Endodermal cell (in vitro differentiated cells): ENCODE measurements around the gene GM2A. TPM values are rescaled to one million over a fixed set of nuclear protein-coding genes. Genes with fewer than 3 reads are reported as not detected.
A peak's percentile ranks its signal among the peaks of the same experiment; 100 is the strongest.

ENCODE experiments used
- DNase-seq: peaks from one replicate; pipeline ENCODE4 v3.0.0-alpha.2; 2017
- H3K27ac ChIP-seq: 2 replicates; pipeline ENCODE4 v1.5.1; 2013; ENCODE audit warnings: mild to moderate bottlenecking, low read depth, low read length, moderate library complexity
- H3K27me3 ChIP-seq: 2 replicates; pipeline ENCODE4 v1.6.1; 2013; ENCODE audit warnings: mild to moderate bottlenecking, low read length, moderate library complexity; ENCODE audit not compliant: insufficient read depth, control insufficient read depth, poor library complexity, severe bottlenecking
- H3K36me3 ChIP-seq: 2 replicates; pipeline ENCODE4 v1.7.0; 2013; ENCODE audit warnings: mild to moderate bottlenecking, low read length, moderate library complexity; ENCODE audit not compliant: control insufficient read depth, insufficient read depth
- H3K4me1 ChIP-seq: one replicate; pipeline ENCODE4 v1.7.0; 2013; ENCODE audit warnings: low read length; ENCODE audit not compliant: control insufficient read depth, insufficient read depth
- H3K4me3 ChIP-seq: 2 replicates; pipeline ENCODE4 v1.5.1; 2013; ENCODE audit warnings: mild to moderate bottlenecking, low read length, moderate library complexity
- H3K9ac ChIP-seq: 2 replicates; pipeline ENCODE4 v1.6.1; 2013; ENCODE audit warnings: mild to moderate bottlenecking, low read length, moderate library complexity; ENCODE audit not compliant: poor library complexity, severe bottlenecking; ENCODE audit errors: extremely low read depth
- H3K9me3 ChIP-seq: 2 replicates; pipeline ENCODE4 v1.6.1; 2013; ENCODE audit warnings: mild to moderate bottlenecking, low read length, moderate library complexity; ENCODE audit not compliant: control insufficient read depth
- H3K27ac Mint-ChIP-seq: 2 replicates; pipeline ENCODE4 v1.8.0; 2020; ENCODE audit warnings: mixed read lengths
- H3K27me3 Mint-ChIP-seq: 2 replicates; pipeline ENCODE4 v1.8.0; 2021; ENCODE audit warnings: mild to moderate bottlenecking, mixed read lengths; ENCODE audit not compliant: insufficient read depth
- H3K36me3 Mint-ChIP-seq: 2 replicates; pipeline ENCODE4 v1.8.0; 2020; ENCODE audit warnings: low read depth, mixed read lengths
- H3K4me1 Mint-ChIP-seq: 2 replicates; pipeline ENCODE4 v1.8.0; 2020; ENCODE audit warnings: mixed read lengths
- H3K4me3 Mint-ChIP-seq: 2 replicates; pipeline ENCODE4 v1.8.0; 2020; ENCODE audit warnings: mild to moderate bottlenecking, moderate library complexity, mixed read lengths
- H3K9me3 Mint-ChIP-seq: 2 replicates; pipeline ENCODE4 v1.8.0; 2020; ENCODE audit warnings: mild to moderate bottlenecking, mixed read lengths
- WGBS, 2 experiments: methylation state at CpG; one replicate each; pipeline versions ENCODE4 v1.1.5 to v1.1.7; 2013; ENCODE audit warnings: missing lambda C conversion rate in 2 of 2, mixed read lengths in 1 of 2; ENCODE audit not compliant: insufficient coverage in 1 of 2, insufficient read length in 1 of 2; 5-methylcytosine and 5-hydroxymethylcytosine counted together
- total RNA-seq, 2 donors: library from RNA; stranded (reverse); fragmentation: NEBNext Ultra II Directional in 1 of 2; extraction: Animal tissue kit (Norgen Biotek cat#: 25700) in 1 of 2; gene quantifications; 2 replicates in 1 of 2; 3 replicates in 1 of 2; pipeline ENCODE4 v1.2.1, GENCODE V29; 2021
- TF ChIP-seq, protein P1 (sequence below): fragments of 200-600 bp; sonication (generic); conservative IDR thresholded peaks from 2 replicates; pipeline ENCODE4 v1.5.0; 2021; ENCODE audit warnings: antibody characterized with exemption, mild to moderate bottlenecking

GM2A gene
- total RNA-seq, 2 donors from 2014 or later: 40.7 to 55.2 TPM

DNA sequence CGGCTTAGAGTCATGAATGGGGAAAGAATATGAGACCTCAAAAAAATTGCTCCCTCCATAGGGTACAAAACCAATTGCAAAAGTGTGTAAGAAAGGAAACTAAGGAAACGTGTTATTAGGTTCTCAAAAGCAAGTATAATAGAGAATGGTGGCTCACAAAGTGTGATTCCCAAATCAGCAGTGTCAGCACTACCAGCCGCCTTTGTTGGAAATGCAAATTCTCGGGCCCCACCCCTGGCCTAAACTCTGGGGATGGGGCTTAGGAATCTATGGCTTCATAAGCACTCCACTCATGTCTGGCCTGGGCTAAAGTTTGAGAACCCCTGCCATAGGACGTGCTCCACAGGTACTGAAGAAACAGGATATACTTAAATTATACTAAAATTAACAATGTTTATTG is 27.5 kb upstream of the GM2A start:
- no peaks in the 10 kb centered on the region for H3K9me3 Mint-ChIP-seq
- no peaks in the 10 kb centered on the region for H3K9me3 ChIP-seq
- H3K4me3 ChIP-seq: no peak overlapping the region
- H3K27me3 Mint-ChIP-seq: peaks cover 27% of the 10 kb centered on the region
- no peak for DNase-seq
- peaks cover 21% of the 10 kb centered on the region for H3K27me3 ChIP-seq
- TF ChIP-seq, protein P1, sequence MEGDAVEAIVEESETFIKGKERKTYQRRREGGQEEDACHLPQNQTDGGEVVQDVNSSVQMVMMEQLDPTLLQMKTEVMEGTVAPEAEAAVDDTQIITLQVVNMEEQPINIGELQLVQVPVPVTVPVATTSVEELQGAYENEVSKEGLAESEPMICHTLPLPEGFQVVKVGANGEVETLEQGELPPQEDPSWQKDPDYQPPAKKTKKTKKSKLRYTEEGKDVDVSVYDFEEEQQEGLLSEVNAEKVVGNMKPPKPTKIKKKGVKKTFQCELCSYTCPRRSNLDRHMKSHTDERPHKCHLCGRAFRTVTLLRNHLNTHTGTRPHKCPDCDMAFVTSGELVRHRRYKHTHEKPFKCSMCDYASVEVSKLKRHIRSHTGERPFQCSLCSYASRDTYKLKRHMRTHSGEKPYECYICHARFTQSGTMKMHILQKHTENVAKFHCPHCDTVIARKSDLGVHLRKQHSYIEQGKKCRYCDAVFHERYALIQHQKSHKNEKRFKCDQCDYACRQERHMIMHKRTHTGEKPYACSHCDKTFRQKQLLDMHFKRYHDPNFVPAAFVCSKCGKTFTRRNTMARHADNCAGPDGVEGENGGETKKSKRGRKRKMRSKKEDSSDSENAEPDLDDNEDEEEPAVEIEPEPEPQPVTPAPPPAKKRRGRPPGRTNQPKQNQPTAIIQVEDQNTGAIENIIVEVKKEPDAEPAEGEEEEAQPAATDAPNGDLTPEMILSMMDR: peak; percentile 6
- H3K4me3 Mint-ChIP-seq: no peak overlapping the region
- H3K9ac ChIP-seq: no peak overlapping the region
- H3K27ac Mint-ChIP-seq: no peak overlapping the region
- H3K4me1 ChIP-seq: no peaks in the 10 kb centered on the region
- no peaks in the 10 kb centered on the region for H3K36me3 Mint-ChIP-seq
- WGBS, 2 experiments: 58 to 66% methylated on average over 2 to 4 of the region's 5 CpGs
- H3K36me3 ChIP-seq: no peaks in the 10 kb centered on the region
- peaks cover 4% of the 10 kb centered on the region for H3K4me1 Mint-ChIP-seq
- H3K27ac ChIP-seq: no peak overlapping the region

DNA sequence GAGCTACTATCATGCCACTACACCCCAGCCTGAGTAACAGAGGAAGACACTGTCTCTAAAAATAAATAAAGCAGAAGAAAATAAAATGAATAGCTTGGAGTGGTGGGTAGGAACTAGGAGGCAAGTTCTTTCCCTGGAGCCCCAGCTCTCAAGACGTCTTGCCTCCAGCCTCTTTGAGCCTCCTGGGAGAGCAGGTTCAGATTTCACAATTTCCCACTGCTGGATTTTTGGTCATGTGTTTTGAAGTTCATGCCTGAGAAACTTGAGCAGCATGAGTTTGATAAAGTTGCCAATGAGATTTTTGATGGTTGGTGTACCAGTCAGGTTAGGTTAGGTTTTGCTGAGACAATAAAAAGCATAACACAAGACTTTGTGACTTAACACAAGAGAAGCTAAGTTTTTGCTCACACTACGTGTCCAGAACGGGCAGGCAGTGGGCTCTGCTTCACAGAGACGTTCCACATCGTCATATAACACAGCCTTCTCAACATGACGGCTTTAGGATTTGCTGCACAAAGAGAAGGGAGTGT is 25.0 kb upstream of the GM2A start:
- Mint-ChIP-seq H3K36me3 (no peaks in the 10 kb centered on the region), H3K27me3 (peaks cover 14% of the 10 kb centered on the region), H3K4me1 (no peaks in the 10 kb centered on the region), H3K4me3 (no peak overlapping the region), H3K27ac (no peak overlapping the region), H3K9me3 (no peaks in the 10 kb centered on the region)
- no peak overlapping the region for H3K9ac ChIP-seq
- H3K4me3 ChIP-seq: no peak overlapping the region
- H3K27ac ChIP-seq: no peak overlapping the region
- TF ChIP-seq, protein P1: peak; percentile 1
- 59 to 83% methylated on average over 2 to 6 of the region's 6 CpGs for WGBS, 2 experiments
- H3K36me3 ChIP-seq: no peaks in the 10 kb centered on the region
- H3K27me3 ChIP-seq: peaks cover 5% of the 10 kb centered on the region
- no peaks in the 10 kb centered on the region for H3K4me1 ChIP-seq
- no peak for DNase-seq
- no peaks in the 10 kb centered on the region for H3K9me3 ChIP-seq

DNA sequence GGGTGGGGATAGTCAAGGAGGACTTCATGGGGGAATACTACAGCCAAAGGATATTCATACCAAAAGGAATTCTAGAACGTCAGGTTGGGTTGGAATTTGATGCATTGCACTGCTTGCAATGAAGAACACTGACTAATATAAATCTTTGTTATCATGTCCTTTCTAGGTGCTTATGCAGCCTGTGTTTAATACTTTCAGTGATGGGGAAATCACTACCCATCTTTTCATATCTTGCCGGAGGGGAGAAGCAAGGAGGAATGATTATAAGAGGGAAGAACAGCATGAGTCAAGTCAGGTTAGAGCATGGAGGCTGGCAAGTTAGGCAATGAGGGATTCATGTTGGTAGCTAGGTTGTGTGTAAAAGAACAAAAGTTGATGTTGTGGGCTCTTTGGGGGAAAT is 24.0 kb upstream of the GM2A start:
- no peak overlapping the region for H3K27ac ChIP-seq
- no peaks in the 10 kb centered on the region for H3K9me3 ChIP-seq
- H3K4me3 ChIP-seq: no peak overlapping the region
- H3K27me3 ChIP-seq: no peaks in the 10 kb centered on the region
- Mint-ChIP-seq H3K27me3 (peaks cover 6% of the 10 kb centered on the region), H3K9me3 (no peaks in the 10 kb centered on the region), H3K27ac (no peak overlapping the region), H3K36me3 (no peaks in the 10 kb centered on the region), H3K4me1 (no peaks in the 10 kb centered on the region), H3K4me3 (no peak overlapping the region)
- TF ChIP-seq, protein P1: no peak
- H3K9ac ChIP-seq: no peak overlapping the region
- no peak for DNase-seq
- WGBS, 2 experiments: 86 to 96% methylated on average over 1 to 2 of the region's 2 CpGs
- no peaks in the 10 kb centered on the region for H3K36me3 ChIP-seq
- H3K4me1 ChIP-seq: no peaks in the 10 kb centered on the region
